A549 (cell line): ENCODE results near the gene MBNL2. TPM values are rescaled to one million over a fixed set of nuclear protein-coding genes. Genes with fewer than 3 reads are reported as not detected.

Experiments
- ATAC-seq, 2 experiments: fragments of 200-7000 bp in 1 of 2; fragments of >200 bp in 1 of 2; cut with Nextera tagmentation in 1 of 2; cut with Tn5 transposase in 1 of 2; 3 replicates each; pipeline versions ENCODE4 v1.8.0 to v1.9.1; 2018 to 2020; ENCODE audit warnings: mild to moderate bottlenecking in 1 of 2, moderate library complexity in 1 of 2
- CTCF ChIA-PET: fragments of 300-600 bp; sonication (Branson Sonifier 250); formaldehyde crosslinking; extraction: SDS; loops from one replicate; lab custom pipeline; 2021; ENCODE audit warnings: antibody characterized with exemption, inconsistent platforms; lab: Yijun Ruan, JAX
- POLR2A ChIA-PET: fragments of 350-600 bp; formaldehyde crosslinking; extraction: SDS; loops from one replicate; lab custom pipeline; 2021; ENCODE audit warnings: antibody characterized with exemption, inconsistent platforms; lab: Yijun Ruan, JAX
- DNase-seq, 2 experiments: peaks; one replicate each; pipeline versions ENCODE4 v3.0.0 to v3.0.0-alpha.2; 2011 to 2016; ENCODE audit warnings: low read depth in 1 of 2, low spot score in 1 of 2
- FAIRE-seq: peaks from 2 replicates; lab custom pipeline; 2011; peaks lifted over from hg19 to GRCh38; lab: Jason Lieb, UNC
- H3K27ac ChIP-seq, 2 experiments: fragments of >200 bp; sonication (Bioruptor Twin); formaldehyde crosslinking; 3 replicates each; pipeline ENCODE4 v1.5.1; 2016 to 2017
- H3K4me1 ChIP-seq: fragments of >200 bp; sonication (Bioruptor Twin); formaldehyde crosslinking; 3 replicates; pipeline ENCODE4 v1.6.1; 2016
- H3K4me2 ChIP-seq: fragments of >200 bp; sonication (Bioruptor Twin); formaldehyde crosslinking; 3 replicates; pipeline ENCODE4 v1.6.1; 2016
- H3K4me3 ChIP-seq: fragments of >200 bp; sonication (Bioruptor Twin); formaldehyde crosslinking; 3 replicates; pipeline ENCODE4 v1.5.1; 2016
- H3K9me3 ChIP-seq: fragments of >200 bp; sonication (Bioruptor Twin); formaldehyde crosslinking; 3 replicates; pipeline ENCODE4 v1.6.1; 2016
- ATOH8 ChIP-seq: fragments of 250-450 bp; sonication (Bioruptor Pico); IDR thresholded peaks from 2 replicates; pipeline ENCODE4 v1.5.0; 2020; ENCODE audit warnings: low read depth, mild to moderate bottlenecking, moderate library complexity
- CBX2 ChIP-seq: fragments of 200-600 bp; sonication (generic); IDR thresholded peaks from 2 replicates; pipeline ENCODE4 v1.6.1; 2016; ENCODE audit warnings: low read depth, mild to moderate bottlenecking, borderline replicate concordance
- CEBPB ChIP-seq, 2 experiments: fragments of >200 bp in 1 of 2; sonication (Bioruptor Twin) in 1 of 2; formaldehyde crosslinking in 1 of 2; IDR thresholded peaks; 2 replicates each; pipeline ENCODE4 v1.6.1; 2012 to 2016
- FOSL2 ChIP-seq, 2 experiments: fragments of 450-650 bp in 1 of 2; fragments of >200 bp in 1 of 2; sonication (Bioruptor Twin) in 1 of 2; formaldehyde crosslinking; IDR thresholded peaks; 2 replicates each; pipeline versions ENCODE4 v1.5.0 to v1.6.1; 2016 to 2020; ENCODE audit warnings: mild to moderate bottlenecking in 1 of 2, moderate library complexity in 1 of 2
- FOXS1 ChIP-seq: fragments of 250-450 bp; sonication (Bioruptor Pico); IDR thresholded peaks from 2 replicates; pipeline ENCODE4 v1.5.0; 2020; ENCODE audit warnings: mild to moderate bottlenecking, moderate library complexity
- GATA3 ChIP-seq: IDR thresholded peaks from 2 replicates; pipeline ENCODE4 v1.6.1; 2012; ENCODE audit warnings: borderline replicate concordance
- HOXB13 ChIP-seq: fragments of 250-450 bp; sonication (Bioruptor Pico); IDR thresholded peaks from 2 replicates; pipeline ENCODE4 v1.5.0; 2020; ENCODE audit warnings: low read depth, mild to moderate bottlenecking, moderate library complexity
- JUNB ChIP-seq: fragments of >200 bp; sonication (Bioruptor Twin); formaldehyde crosslinking; IDR thresholded peaks from 2 replicates; pipeline ENCODE4 v1.6.1; 2016
- RAD21 ChIP-seq, 2 experiments: fragments of >200 bp in 1 of 2; sonication (Bioruptor Twin) in 1 of 2; formaldehyde crosslinking in 1 of 2; IDR thresholded peaks in 1 of 2; conservative IDR thresholded peaks in 1 of 2; 2 replicates in 1 of 2; 3 replicates in 1 of 2; pipeline ENCODE4 v1.6.1; 2012 to 2018; ENCODE audit warnings: inconsistent platforms in 1 of 2
- RNF2 ChIP-seq: fragments of 200-600 bp; sonication (generic); IDR thresholded peaks from 2 replicates; pipeline ENCODE4 v1.6.1; 2016; ENCODE audit warnings: low read depth, mild to moderate bottlenecking, antibody characterized with exemption, moderate library complexity, borderline replicate concordance
- SMC3 ChIP-seq: fragments of >200 bp; sonication (Bioruptor Twin); formaldehyde crosslinking; IDR thresholded peaks from 3 replicates; pipeline ENCODE4 v1.6.1; 2018; ENCODE audit warnings: inconsistent platforms
- TP53 ChIP-seq: fragments of 250-450 bp; sonication (Bioruptor Pico); IDR thresholded peaks from 2 replicates; pipeline ENCODE4 v1.5.0; 2021; ENCODE audit warnings: mild to moderate bottlenecking, moderate library complexity
- ZC3H11A ChIP-seq: fragments of 450-650 bp; IDR thresholded peaks from 2 replicates; pipeline ENCODE4 v1.6.1; 2014; ENCODE audit warnings: antibody characterized with exemption, mild to moderate bottlenecking
- ZNF302 ChIP-seq: fragments of 250-450 bp; sonication (Bioruptor Pico); IDR thresholded peaks from 2 replicates; pipeline ENCODE4 v1.9.0; 2021; ENCODE audit warnings: inconsistent platforms, mild to moderate bottlenecking, moderate library complexity
- WGBS: methylation state at CpG from one replicate; pipeline ENCODE4 v1.1.6; 2017; ENCODE audit errors: missing lambda C conversion rate; 5-methylcytosine and 5-hydroxymethylcytosine counted together
- polyA plus RNA-seq, 4 experiments: library from polyadenylated mRNA; depleted of rRNA in 3 of 4; stranded (reverse); fragments of >200 nt; fragmentation: RNase III in 1 of 4; extraction: RNeasy Plus Mini Kit Qiagen cat#74134 plus additional on column Dnase treatment in 1 of 4; gene quantifications; 2 replicates in 3 of 4; 3 replicates in 1 of 4; pipeline ENCODE4 v1.2.3, GENCODE V29; 2011 to 2017
- TF ChIP-seq, protein P1 (sequence below): fragments of >200 bp; sonication (Bioruptor Twin); formaldehyde crosslinking; IDR thresholded peaks from 3 replicates; pipeline ENCODE4 v1.5.1; 2016
- TF ChIP-seq, protein P2 (sequence below): IDR thresholded peaks from 2 replicates; pipeline ENCODE4 v1.6.1; 2012

The MBNL2 gene
- polyA plus RNA-seq, 2 of the 4 experiments (the other 2 are of a cell fraction): 18.7 to 20.6 TPM

GRCh38 chr13:97359181-97360057 is 137.3 kb downstream of the MBNL2 start:
- TF ChIP-seq CEBPB (IDR thresholded peaks at IDR 0.05) (peak; percentile 59 to 89; a peak in 3 of 4 replicates), SMC3 (peak; percentile 83), CBX2 (no peak), ZC3H11A (no peak), RNF2 (no peak), RAD21 (conservative IDR thresholded peaks at IDR 0.05 in 1 of 2, IDR thresholded peaks at IDR 0.05 in 1 of 2) (peak; percentile 85 to 90), JUNB (no peak)
- TF ChIP-seq, protein P1, sequence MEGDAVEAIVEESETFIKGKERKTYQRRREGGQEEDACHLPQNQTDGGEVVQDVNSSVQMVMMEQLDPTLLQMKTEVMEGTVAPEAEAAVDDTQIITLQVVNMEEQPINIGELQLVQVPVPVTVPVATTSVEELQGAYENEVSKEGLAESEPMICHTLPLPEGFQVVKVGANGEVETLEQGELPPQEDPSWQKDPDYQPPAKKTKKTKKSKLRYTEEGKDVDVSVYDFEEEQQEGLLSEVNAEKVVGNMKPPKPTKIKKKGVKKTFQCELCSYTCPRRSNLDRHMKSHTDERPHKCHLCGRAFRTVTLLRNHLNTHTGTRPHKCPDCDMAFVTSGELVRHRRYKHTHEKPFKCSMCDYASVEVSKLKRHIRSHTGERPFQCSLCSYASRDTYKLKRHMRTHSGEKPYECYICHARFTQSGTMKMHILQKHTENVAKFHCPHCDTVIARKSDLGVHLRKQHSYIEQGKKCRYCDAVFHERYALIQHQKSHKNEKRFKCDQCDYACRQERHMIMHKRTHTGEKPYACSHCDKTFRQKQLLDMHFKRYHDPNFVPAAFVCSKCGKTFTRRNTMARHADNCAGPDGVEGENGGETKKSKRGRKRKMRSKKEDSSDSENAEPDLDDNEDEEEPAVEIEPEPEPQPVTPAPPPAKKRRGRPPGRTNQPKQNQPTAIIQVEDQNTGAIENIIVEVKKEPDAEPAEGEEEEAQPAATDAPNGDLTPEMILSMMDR: peak; percentile 76
- FAIRE-seq: peak; percentile 91
- Histone ChIP-seq H3K4me1 (peaks cover 16% of the 10 kb centered on the region; the same call in 1 of the 3 replicates), H3K9me3 (no peaks in the 10 kb centered on the region), H3K27ac (peak overlapping the region in 1 of 2 experiments; percentile 12; a peak in 2 of 6 replicates), H3K4me2 (peak overlapping the region; percentile 35; the same call in 1 of the 3 replicates), H3K4me3 (no peak overlapping the region)
- peak; percentile 89 to 96 for ATAC-seq
- peak; percentile 40 to 74 for DNase-seq
- WGBS: 33% methylated on average over 8 of the region's 8 CpGs
- CTCF ChIA-PET: interaction anchor here (0.7 to 3.8 kb wide), 22 partner anchors 8 to 553 kb away, joined by 3 to 39 read pairs (median 5); partner anchors contain the start of gene MBNL2
- POLR2A ChIA-PET: interaction anchor here (0.9 kb wide), 1 partner anchor 249 kb away, joined by 3 read pairs; no protein-coding TSS in a partner anchor

DNA sequence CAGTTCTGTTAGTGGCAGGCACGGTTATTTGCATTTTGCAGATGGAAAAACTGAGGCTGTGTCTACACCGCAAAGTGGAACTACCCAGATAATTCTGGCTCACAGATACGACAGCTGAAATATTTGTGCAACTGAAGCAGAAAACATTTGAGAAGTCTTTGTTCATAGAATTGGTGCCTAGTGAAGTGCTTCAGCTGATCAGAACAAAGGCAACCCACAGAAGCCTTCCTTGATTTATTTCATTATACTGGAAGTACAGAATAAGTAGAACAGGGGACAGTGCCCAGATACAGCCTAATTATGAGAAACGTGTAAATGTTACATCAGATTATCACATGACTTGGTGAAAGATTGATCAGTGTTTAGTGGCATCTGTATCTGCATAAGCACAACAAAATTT is 138.5 kb downstream of the MBNL2 start:
- H3K4me1 ChIP-seq: peaks cover 16% of the 10 kb centered on the region; the same call in 1 of the 3 replicates

DNA sequence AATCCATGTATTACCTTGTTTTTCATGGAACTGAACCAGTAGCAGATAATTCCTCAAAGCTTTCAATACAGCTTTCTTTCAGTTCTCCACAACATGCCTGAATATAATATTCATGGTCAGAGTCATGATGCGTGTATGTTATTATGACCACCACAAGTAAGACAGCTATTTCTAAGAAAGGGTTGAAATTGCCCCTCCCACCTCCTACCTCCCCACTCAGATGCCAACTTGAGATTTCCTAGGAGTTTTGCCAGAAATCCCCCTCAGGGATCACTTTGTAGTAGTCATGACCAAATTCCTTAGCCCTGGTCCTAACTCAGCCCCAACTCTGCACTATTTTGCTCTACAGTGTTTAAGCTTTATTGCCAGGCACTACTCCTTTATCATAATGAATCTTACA is 141.9 kb downstream of the MBNL2 start:
- H3K4me2 ChIP-seq: no peak overlapping the region
- no peak overlapping the region for H3K27ac ChIP-seq
- H3K4me3 ChIP-seq: no peak overlapping the region
- FAIRE-seq: no peak
- no peak for DNase-seq
- peaks cover 23% of the 10 kb centered on the region for H3K4me1 ChIP-seq
- WGBS: 94% methylated on average over 1 of the region's 1 CpG
- ChIA-PET CTCF (interaction anchor here (1.1 to 1.6 kb wide), 3 partner anchors 11 to 346 kb away, joined by 3 to 4 read pairs (median 4); no protein-coding TSS in a partner anchor), POLR2A (interaction anchor here (1.0 kb wide), 1 partner anchor 69 kb away, joined by 4 read pairs; no protein-coding TSS in a partner anchor)
- TF ChIP-seq, protein P2, sequence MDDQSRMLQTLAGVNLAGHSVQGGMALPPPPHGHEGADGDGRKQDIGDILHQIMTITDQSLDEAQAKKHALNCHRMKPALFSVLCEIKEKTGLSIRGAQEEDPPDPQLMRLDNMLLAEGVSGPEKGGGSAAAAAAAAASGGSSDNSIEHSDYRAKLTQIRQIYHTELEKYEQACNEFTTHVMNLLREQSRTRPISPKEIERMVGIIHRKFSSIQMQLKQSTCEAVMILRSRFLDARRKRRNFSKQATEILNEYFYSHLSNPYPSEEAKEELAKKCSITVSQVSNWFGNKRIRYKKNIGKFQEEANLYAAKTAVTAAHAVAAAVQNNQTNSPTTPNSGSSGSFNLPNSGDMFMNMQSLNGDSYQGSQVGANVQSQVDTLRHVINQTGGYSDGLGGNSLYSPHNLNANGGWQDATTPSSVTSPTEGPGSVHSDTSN: no peak
- no peak for TF ChIP-seq FOXS1 (CRISPR knock-in tag)
- no peak for TF ChIP-seq HOXB13 (CRISPR knock-in tag)
- TF ChIP-seq FOSL2 (IDR thresholded peaks at IDR 0.05): no peak
- no peak for TF ChIP-seq FOSL2 (CRISPR knock-in tag; IDR thresholded peaks at IDR 0.05)
- no peak for TF ChIP-seq TP53 (CRISPR knock-in tag)
- no peak for TF ChIP-seq ATOH8
- TF ChIP-seq GATA3: no peak
- H3K9me3 ChIP-seq: no peaks in the 10 kb centered on the region
- ATAC-seq: no peak

More for the DNA sequence above, 138.5 kb downstream of the MBNL2 start:
- POLR2A ChIA-PET: no interaction called here
- no peak for TF ChIP-seq FOSL2 (IDR thresholded peaks at IDR 0.05)
- TF ChIP-seq FOSL2 (CRISPR knock-in tag; IDR thresholded peaks at IDR 0.05): no peak
- TF ChIP-seq ZNF302 (CRISPR knock-in tag): no peak
- H3K9me3 ChIP-seq: no peaks in the 10 kb centered on the region
- CTCF ChIA-PET: interaction anchor here (0.7 to 3.8 kb wide), 9 partner anchors 7 to 342 kb away, joined by 3 to 39 read pairs (median 7); partner anchors contain the start of gene MBNL2
- H3K4me2 ChIP-seq: no peak overlapping the region
- DNase-seq: no peak
- no peak overlapping the region for H3K4me3 ChIP-seq
- FAIRE-seq: no peak
- no peak overlapping the region for H3K27ac ChIP-seq
- no peak for ATAC-seq
- 85% methylated on average over 4 of the region's 4 CpGs for WGBS
